LHCN-M2 (cell line): ENCODE results near the gene CSDE1. TPM values are rescaled to one million over a fixed set of nuclear protein-coding genes. Genes with fewer than 3 reads are reported as not detected.

Experiments used
- DNase-seq: peaks from one replicate; pipeline ENCODE4 v3.0.0-alpha.2; 2012; ENCODE audit warnings: low read depth
- total RNA-seq: library from RNA; depleted of rRNA; stranded (reverse); fragments of >200 nt; gene quantifications from 2 replicates; pipeline ENCODE4 v1.2.3, GENCODE V29; 2014

Gene CSDE1
- total RNA-seq, 1 experiment from 2014 or later = 733 TPM

DNA sequence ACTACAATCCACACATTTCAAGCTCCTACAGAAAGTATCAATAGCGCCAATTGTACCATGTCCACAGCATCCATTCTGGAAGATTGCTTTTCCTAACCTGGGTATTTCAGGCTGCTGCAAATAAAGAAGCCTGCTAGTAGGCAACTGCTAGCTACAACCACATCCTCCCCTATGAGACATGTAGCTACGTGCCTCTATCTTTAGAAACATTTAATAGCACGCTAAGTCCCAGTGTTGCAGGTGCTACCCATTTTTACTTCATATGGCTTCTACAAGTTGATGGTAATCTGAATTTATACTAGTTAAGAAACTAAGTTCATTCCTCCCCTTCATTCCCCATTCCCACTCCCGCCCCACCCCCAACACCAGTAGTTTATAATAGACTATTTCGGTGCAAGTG, 55.0 kb downstream of the CSDE1 start:
- DNase-seq = no peak

DNA sequence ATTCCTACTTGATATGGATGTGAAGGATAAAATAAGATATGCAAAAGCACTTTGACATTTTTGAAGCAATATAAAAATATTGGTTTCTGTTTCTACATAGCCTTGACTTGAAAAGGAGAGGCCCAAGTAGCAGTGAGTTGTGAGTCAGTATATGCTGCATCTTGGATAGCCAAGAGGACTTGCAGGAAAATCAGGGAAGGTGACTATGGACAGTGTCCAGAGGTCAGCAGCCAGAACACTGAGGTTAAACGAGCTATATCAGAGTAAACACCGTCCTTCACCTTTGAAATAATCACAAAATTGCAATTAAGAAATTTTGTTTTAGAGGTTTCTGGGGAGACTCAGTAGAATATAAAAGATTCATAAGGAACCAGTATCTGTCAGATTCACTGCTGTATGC, 55.9 kb downstream of the CSDE1 start:
- DNase-seq = no peak

DNA sequence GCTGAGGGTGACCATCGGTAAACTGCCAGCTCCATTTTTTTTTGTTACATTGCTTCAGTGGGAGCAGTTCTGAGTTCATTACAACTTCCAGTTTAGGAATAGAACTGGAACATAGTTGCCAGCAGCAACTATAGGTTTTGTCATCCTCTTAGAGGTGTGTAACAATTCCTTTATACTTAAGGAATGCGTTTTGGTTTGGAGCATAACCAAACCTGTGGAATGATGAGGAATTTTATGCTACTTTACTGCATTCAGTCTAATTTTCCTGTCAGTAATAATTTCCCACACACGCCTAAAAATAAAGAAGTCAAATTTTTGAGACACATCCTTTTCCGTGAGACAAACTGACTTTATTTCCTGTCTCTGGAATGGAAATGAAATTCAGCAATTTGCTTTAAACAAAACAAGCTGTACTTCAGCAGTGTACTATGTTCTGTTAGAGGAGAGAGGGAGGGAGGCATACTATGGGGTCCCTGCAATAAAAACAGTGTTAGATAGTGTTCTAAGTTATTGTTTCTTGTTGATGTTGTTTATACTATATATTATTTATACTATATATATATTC, 57.7 kb downstream of the CSDE1 start:
- no peak for DNase-seq

DNA sequence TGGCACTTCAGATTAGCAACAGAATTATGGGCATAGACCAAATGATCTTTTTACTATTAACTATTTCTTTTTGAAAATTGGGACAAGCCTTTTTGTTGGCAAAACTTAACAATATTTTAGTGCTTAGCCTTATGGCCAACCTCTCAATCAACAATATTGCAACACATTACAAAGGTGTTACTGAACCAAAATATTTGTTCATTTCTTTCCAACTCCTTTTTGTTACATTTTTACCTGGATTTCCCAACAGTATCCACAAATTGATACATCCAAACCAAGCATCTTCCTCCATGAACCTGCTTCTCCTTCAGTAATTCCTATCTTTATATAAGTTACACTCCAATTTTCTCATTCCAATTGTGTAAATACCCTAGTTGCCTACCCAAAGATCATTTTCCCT, 61.0 kb downstream of the CSDE1 start:
- no peak for DNase-seq

DNA sequence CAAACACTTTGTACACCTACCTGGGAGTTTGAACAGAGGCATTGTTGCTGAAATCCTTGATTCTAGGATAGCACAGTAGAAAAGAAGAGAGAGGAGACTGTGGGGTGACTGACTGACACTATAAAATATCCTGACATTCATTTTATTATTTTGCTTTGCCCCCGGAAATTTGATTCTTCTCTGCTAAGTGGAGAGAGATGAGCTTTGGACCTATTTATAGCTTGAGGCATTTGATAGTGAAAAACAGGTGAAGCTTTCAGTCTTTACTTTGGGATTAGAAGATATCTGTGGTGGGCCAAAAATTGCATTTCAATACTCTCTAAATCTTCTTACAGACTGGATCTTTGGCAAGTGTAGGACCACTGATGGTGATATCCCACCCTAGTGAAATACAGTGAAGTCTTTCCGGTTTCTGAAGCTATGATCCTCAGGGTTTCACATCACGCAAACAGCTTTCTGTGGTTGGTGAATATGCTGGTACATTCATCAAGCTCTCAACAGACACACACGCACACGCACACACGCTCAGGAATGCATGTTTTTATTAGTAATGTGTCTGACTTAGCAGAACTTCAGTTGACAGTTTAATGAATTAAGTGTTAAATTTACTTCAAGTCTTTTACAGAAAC, 62.2 kb downstream of the CSDE1 start, which contains the start of gene AMPD1:
AMPD1 (minus strand) TSS at position 117 of the 629 bp plus-strand sequence; CDS start at position 42, 75 bp downstream.
- DNase-seq = peak; percentile 69

DNA sequence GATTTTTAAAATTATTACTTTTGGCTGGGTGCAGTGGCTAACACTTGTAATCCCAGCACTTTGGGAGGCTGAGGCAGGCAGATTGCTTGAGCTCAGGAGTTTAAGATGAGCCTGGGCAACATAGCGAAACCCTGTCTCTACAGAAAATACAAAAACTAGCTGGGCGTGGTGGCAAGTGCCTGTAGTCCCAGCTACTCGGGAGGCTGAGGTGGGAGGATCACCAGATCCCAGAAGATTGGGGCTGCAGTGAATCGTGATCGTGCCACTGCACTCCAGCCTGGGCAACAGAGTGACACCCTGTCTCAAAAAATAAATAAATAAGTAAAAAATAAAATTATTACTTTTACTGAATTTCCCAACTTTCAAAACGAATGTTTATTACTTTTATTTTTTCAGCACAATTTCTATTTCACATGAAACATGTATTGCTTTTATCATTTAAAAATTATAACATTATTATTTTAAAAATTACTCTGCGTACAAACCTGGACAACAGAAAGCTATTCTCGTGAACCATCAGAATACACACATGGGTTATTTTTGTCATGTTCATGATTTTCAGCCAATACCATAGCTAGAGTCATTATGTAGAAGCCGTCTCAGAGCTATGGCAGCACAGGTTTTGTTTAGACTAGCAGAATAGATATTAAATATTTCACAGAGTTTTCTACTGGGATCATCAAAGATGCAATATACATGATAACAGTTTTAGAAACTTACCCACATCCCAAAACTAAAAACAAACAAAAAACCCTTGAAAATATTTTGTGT, 63.1 kb downstream of the CSDE1 start:
- no peak for DNase-seq

DNA sequence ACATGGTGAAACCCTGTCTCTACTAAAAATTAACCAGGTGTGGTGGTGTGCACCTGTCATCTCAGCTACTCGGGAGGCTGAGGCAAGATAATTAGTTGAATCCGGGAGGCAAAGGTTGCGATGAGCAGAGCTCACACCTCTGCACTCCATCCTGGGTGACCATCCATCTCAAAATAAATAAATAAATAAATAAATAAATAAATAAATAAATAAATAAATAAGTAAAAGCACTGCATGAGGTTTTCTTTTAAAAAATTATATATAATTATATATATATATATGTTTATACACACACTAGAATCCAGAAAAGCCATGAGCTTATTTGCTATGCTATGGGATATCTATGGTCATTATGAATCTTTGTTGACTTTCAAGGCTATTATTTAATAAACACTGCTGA, 64.8 kb downstream of the CSDE1 start:
- DNase-seq = no peak

DNA sequence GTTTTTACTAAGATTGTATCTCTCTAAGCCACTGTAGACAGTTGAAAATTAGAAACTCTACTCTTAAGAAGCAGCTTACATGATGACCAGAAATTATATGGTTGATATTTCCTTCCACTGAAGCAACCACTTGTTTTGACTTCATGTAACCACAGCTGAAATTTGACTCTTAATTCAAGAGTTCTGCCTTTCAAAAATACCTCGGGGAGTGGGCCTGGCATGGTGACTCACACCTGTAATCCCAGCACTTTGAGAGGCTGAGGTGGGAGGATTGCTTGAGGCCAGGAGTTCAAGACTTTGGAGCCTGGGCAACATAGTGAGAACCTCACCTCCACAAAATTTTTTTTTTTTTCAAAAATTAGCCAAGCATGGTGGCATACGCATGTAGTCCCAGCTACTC, 66.7 kb downstream of the CSDE1 start:
- DNase-seq = peak; percentile 51

DNA sequence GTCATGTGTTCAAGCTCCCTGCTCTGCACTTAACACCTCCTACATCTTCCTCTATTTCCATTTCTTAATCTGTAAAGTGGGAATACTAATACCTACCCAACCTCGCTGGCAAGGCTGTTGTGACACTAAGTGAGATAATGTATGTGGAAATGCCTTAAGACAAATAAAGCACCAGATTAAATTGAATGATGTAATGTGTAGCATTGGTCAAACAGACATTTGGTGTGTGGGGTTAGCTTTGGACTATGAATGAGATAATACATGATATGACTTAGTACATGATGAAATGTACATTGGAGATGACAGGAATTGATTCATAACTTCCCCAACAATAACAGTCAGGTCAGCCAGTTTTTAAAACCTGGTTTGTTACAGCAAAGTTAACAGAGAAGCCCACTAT, 67.6 kb downstream of the CSDE1 start:
- no peak for DNase-seq

DNA sequence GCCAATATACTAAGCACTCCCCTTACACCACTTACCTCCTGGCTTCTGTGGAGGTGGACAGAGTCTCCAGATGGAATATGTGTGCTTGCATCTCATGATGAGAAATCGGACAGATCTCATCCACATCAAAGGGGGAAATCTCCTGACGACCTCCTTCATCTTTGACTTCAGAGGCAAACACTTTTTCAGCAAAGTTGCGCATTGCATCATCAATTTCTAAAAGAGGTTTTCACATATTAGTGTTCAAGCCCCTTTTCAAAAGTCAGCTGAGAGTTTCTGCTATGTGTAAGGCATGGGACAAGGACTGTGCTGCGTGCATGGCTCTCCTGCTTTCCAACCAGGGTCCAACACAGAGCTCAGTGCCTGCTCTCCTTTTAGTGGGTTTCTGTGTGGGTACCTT, 69.3 kb downstream of the CSDE1 start:
- DNase-seq = no peak

DNA sequence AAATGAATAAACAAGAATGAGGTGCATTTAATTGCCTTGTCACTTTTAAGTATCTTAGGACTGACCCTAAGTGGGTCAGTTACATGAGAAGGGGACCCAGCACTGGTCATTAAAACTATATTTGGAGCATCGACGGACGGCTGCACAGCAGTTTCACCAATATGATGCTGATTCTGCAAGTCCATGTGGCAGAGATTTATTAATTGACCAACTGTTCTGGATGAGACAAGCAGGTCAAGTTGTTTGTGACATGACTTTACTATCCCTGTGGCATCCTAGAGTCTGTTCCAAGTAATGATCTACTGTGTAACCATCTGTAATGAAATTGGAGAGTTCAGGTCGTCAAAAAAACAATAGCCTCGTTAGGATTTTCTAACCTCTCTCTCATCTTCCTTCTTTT, 71.9 kb downstream of the CSDE1 start:
- no peak for DNase-seq

DNA sequence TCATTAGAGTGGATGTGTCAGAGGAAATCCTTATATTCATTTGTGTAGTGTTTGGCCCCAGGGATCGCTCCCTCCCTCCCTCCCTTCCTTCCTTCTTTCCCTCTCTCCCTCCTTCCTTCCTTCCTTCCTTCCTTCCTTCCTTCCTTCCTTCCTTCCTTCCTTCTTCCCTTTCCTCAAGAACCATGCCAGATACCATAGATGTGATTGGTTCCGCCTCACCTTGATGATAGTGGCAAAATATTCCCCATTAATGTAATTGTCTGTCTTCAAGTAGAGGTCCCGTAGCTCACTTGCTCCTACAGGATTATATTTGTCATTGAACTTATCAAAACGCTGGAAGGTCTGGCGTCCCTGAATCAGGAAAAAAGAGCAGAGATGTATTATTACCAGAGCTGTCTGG, 80.1 kb downstream of the CSDE1 start:
- DNase-seq = no peak

DNA sequence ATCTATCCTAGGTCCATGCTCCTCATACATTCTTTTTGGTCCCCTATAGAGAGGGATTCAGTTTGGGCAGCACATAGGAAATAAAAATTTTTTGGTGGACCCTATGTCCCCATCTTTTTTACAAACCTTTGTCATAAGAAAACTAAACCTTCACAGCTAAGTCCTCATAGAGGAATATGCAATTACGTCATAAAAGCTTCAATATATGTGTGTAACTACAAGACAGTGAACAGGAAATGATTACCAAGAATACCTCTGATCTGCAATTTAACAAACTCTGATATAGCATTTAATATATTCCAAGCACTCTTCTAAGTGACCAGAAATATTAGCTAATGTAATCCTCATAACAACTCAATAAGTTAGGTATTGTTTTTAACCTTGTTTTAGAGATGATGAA, 81.7 kb downstream of the CSDE1 start:
- no peak for DNase-seq

DNA sequence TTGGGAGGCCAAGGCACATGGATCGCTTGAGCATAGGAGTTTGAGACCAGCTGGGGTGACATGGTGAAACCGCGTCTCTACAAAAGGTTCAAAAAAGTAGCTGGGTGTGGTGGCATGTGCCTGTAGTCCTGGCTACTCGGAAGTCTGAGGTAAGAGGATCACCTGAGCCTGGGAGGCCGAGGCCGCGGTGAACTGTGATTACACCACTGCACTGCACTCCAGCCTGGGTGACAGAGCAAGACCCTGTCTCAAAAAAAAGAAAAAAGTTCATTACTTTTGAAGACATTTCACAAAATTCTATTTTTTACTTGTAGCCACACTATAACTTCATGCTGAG, 85.9 kb downstream of the CSDE1 start:
- no peak for DNase-seq

DNA sequence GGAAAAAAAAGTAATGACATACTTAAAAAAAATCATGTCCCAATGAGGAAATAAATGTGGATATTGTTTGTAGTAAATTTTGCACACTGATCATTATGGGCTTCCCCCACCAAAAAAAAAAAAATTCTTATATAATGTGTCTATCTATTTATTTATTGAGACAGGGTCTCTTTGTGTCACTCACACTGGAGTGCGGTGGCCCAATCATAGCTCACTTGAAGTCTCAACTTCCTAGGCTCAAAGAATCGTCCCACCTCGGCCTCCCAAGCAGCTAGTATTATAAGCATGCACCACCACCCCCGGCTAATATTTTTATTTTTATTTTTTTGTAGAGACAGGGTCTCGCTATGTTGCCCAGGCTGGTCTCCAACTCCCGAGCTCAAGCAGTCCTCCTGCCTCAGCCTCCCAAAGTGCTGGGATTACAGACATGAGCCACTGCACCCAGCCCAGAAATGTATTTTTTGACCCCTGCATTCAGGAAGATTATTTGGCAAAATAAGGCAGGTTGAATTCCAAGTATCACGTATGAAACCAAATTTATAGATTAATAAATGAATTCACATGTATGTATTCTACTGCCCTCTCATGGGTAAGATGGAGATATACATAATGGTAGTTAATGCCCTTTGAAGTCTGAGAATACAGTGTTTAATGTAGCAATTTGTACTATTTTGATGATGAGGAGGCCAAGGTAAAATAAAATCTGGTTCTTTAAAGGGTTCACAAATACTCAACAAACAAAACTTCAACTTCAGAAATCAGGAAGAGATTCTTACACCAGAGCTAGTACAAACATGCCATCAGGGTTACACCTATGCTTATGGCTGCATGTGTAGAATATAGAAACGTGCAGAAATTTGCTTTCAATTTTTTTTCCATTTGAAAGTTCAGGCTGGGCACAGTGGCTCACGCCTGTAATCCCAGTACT, 86.5 kb downstream of the CSDE1 start:
- DNase-seq = peak; percentile 15

DNA sequence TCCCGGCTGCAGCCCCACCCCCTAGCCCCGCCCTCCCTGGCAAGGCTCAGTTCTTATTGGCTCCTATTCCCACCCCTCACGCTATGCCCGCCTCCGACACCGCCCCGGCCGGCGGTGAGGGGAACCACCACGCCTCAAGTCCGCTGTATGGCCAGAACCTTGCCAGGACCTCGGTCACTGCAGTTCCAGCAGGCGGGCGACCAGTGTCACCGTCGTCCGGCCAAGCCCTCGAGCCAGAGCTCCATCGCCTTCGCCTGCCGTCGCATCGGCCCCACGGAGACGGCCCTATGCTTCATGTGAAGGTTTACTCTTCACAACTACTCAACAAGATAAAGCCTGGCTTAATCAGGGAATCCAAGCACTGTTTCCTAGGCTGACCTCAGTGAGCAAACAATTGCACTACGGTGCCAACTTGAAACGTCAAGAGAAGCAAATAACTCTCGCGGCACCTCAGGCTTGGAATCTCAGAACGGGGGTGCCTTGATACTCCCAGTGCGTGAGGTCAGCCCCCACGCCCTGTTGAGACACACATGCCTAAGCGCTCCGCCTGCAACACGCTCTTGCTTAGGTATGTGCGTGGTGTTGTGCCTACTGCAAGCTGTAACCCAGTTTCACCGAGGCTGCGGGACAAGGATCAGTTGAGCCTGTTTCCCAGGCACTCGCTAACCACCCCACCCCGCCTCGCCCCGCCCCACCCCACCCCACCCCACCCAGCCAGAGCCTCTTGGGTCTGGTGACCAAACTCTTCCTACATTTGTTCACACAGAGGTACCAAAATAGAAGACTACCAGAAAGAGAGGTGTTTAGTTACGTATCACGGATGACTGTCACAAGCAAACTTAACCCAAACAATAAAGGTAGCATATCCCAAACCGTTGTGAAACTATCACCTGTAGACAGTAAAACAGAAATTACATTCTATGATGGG, 87.4 kb downstream of the CSDE1 start:
- DNase-seq = peak; percentile 86

DNA sequence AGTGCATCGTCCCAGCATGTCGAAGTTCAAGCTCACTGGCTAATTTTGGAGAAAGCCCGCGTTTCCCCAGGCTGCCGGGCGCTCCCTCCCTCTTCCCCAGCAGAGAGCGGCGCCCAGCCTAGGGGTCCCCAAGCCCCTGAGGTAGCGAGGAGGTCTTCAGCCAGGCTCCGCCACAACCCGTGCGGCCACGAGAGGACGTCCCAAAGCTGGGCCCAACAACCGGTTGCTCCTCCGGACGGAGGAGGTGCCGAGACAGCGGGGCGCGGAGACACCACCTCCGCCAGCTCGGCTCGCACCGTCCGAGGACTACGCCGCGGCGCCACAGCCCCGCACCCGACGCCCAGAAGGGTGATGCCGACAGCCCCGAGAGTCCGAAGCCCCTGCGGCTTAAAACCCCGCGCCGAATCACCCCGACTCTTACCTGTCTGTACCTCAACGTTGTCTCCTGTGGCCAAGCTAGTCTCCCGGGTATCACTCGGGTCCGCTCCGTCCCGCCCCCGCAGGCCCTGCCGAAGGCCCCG, 88.2 kb downstream of the CSDE1 start, which contains the start of gene DENND2C:
DENND2C (minus strand) TSS at position 488 of the 521 bp plus-strand sequence. CDS start 44,065 bp downstream, outside the sequence.
- no peak for DNase-seq

DNA sequence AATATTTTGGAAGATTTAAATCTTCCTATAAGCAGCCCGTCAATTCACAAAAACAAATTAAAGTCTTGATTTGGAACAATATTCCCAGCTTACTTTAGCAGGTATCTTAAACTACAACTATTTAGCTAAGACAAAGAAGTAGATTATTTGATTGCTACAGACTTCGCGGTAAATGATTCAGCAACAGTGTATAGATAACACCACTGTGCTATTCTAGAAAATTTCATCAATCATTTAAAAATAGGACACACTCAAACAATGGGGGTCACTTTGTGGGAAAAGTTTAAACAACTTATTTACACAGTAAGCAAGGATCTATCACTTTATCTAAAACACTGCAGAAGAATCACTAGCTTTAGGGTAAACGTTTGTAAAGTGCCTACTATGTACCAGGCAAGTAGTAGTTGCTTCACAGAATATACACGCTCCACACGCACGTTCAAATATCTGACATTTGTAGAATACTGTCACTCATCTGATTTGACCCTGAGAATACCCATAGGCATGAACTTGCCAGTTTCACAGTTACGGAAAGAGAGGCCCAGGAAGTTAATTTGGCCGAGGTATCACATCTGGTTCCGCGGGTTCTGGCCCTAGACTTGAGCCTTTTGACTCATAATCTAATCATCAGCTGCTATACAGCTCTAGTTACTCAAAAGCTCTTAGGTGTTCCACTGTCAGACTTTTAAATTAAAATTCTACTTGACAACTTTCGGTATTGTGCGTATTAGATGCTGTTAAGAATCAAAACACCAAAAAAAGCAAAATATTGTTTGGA, 88.8 kb downstream of the CSDE1 start:
- DNase-seq = peak; percentile 58

DNA sequence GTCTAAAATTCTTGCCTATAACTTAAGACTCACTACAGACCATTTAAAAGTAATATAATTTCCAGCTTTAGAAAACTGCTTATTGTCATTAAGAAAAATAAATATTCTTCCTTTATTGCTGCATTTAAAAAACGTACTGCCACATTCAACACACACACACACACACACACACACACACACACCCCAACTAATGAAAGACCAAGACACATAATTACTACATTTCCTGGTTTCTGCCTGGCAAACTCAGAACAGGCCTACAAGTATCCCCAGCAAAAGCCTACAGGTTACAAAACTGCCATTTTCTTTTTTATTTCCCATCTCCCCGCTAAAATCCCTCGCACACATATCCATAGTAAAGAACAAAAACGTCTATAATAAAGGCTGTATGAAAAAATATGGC, 89.4 kb downstream of the CSDE1 start:
- no peak for DNase-seq

DNA sequence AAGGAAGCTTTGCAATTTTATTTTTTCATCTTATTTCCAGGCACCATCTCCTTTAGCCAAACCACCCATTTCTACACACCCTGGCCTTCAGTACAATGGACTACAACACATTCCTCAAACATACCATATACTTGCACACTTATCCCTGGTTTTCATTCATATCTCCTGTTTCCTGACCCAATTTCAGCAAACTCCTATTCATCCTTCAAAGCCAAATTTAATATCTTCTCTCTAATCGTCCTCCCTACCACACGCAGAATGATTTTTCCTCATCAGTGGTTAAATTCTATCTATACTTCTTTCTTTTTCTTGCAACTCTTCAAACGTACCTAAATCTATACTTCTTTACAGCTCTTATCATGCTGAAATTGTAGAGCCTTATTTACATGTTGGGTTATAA, 90.8 kb downstream of the CSDE1 start:
- DNase-seq = no peak
